GM10266 (cell line): Measurements from ENCODE around the gene ARTN.

Experiments used
- DNase-seq: peaks from one replicate; pipeline ENCODE4 v3.0.0; 2012; ENCODE audit errors: extremely low spot score
- CTCF ChIP-seq: IDR thresholded peaks from 2 replicates; pipeline ENCODE4 v1.5.1; 2012; ENCODE audit warnings: mild to moderate bottlenecking, low read depth; ENCODE audit not compliant: control insufficient read depth, insufficient read depth; ENCODE audit errors: missing control alignments

ARTN gene

GRCh38 chr1:43968348-43968948 lies 34.8 kb downstream of the ARTN start:
- DNase-seq = no peak
- no peak for TF ChIP-seq CTCF

- no peak for DNase-seq
- TF ChIP-seq CTCF = no peak
Measured at GRCh38 chr1:43969416-43969745, 35.8 kb downstream of the ARTN start.

GRCh38 chr1:43969746-43970466 lies 36.3 kb downstream of the ARTN start, which contains the start of gene DPH2:
Gene DPH2 (plus strand): TSS chr1:43970010. CDS start chr1:43970176, 166 bp downstream.
- TF ChIP-seq CTCF = no peak
- DNase-seq = peak; percentile 97

GRCh38 chr1:43970502-43970901 lies 36.9 kb downstream of the ARTN start:
- DNase-seq = no peak
- TF ChIP-seq CTCF = no peak

- no peak for DNase-seq
- TF ChIP-seq CTCF = no peak
Measured at GRCh38 chr1:43970911-43971310, 37.3 kb downstream of the ARTN start.

- no peak for TF ChIP-seq CTCF
Measured at GRCh38 chr1:43971336-43971980, 37.9 kb downstream of the ARTN start.

GRCh38 chr1:43973981-43974442 lies 40.4 kb downstream of the ARTN start:
- DNase-seq = no peak
- TF ChIP-seq CTCF = no peak

More at GRCh38 chr1:43971336-43971980, 37.9 kb downstream of the ARTN start:
- DNase-seq = no peak
